Stimulated activated CD4-positive, alpha-beta T cell treated with anti-CD3 and anti-CD28 coated beads, TNF-alpha, amount 100 ng/mL, for 1 hour (primary cell): ENCODE results near the gene PKN3.
"Not testable (repeated sequence)": the region's sequence is repeated elsewhere in the genome, so short reads cannot be mapped to it uniquely, and the experiment has no call there.

Source experiments
- DNase-seq, 3 donors: peaks; one replicate each; pipeline ENCODE4 v3.0.0-alpha.2; 2020; ENCODE audit warnings: low read depth in 3 of 3, low spot score in 1 of 3

PKN3 gene

GRCh38 chr9:128690684-128691034 lies 11.6 kb upstream of the PKN3 start:
- DNase-seq = no peak

- DNase-seq = not testable (repeated sequence)
Measured at GRCh38 chr9:128693738-128694137, 8.6 kb upstream of the PKN3 start.

GRCh38 chr9:128694344-128694743 lies 8.0 kb upstream of the PKN3 start:
- DNase-seq = no peak

GRCh38 chr9:128696923-128697707 lies 5.2 kb upstream of the PKN3 start:
- DNase-seq = no peak

- not testable (repeated sequence) for DNase-seq
Measured at GRCh38 chr9:128699096-128699795, 3.1 kb upstream of the PKN3 start.

GRCh38 chr9:128701227-128701854 lies 962 bp upstream of the PKN3 start:
- no peak for DNase-seq

GRCh38 chr9:128702949-128703615 lies 779 bp downstream of the PKN3 start:
- DNase-seq = no peak

GRCh38 chr9:128703616-128704355 lies 1.5 kb downstream of the PKN3 start:
- no peak for DNase-seq

GRCh38 chr9:128704356-128704670 lies 2.0 kb downstream of the PKN3 start:
- DNase-seq = no peak

- DNase-seq = no peak
Measured at GRCh38 chr9:128705051-128705965, 3.0 kb downstream of the PKN3 start.

GRCh38 chr9:128706045-128706444 lies 3.7 kb downstream of the PKN3 start:
- DNase-seq = no peak

- DNase-seq = no peak
Measured at GRCh38 chr9:128706671-128707381, 4.5 kb downstream of the PKN3 start.

- no peak for DNase-seq
Measured at GRCh38 chr9:128707446-128707845, 5.1 kb downstream of the PKN3 start.

GRCh38 chr9:128712451-128713410 lies 10.4 kb downstream of the PKN3 start:
- DNase-seq = no peak

- DNase-seq = no peak
Measured at GRCh38 chr9:128713411-128713780, 11.1 kb downstream of the PKN3 start.

- DNase-seq = no peak
Measured at GRCh38 chr9:128713941-128714573, 11.8 kb downstream of the PKN3 start.

GRCh38 chr9:128714586-128715435 lies 12.5 kb downstream of the PKN3 start:
- DNase-seq = no peak
